CD14-positive monocyte (primary cell): ENCODE data around the gene TUT7. TPM values are rescaled to one million over a fixed set of nuclear protein-coding genes. Genes with fewer than 3 reads are reported as not detected.

Experiments used
- DNase-seq, 3 donors: peaks; one replicate each; pipeline ENCODE4 v3.0.0-alpha.2; 2011 to 2022
- H2AFZ ChIP-seq: 2 replicates; pipeline ENCODE4 v1.6.0; 2012; ENCODE audit warnings: mild to moderate bottlenecking, low read depth, low read length, inconsistent platforms; ENCODE audit not compliant: insufficient read depth, poor library complexity, severe bottlenecking
- H3K27ac ChIP-seq, 2 donors: 1 replicate in 1 of 2; 2 replicates in 1 of 2; pipeline ENCODE4 v1.5.1; 2012 to 2013; ENCODE audit warnings: low read length in 2 of 2, control low read depth in 1 of 2, inconsistent platforms in 1 of 2, low read depth in 1 of 2, mild to moderate bottlenecking in 1 of 2
- H3K27me3 ChIP-seq, 2 donors: one replicate each; pipeline versions ENCODE4 v1.6.0 to v1.6.1; 2011 to 2013; ENCODE audit warnings: low read length in 2 of 2; ENCODE audit not compliant: control insufficient read depth in 2 of 2, insufficient read depth in 2 of 2
- H3K36me3 ChIP-seq, 2 donors: replicated peaks in 1 of 2; 1 replicate in 1 of 2; 2 replicates in 1 of 2; pipeline versions ENCODE4 v1.5.1 to v1.6.1; 2012 to 2013; ENCODE audit warnings: low read length in 2 of 2, control low read depth in 1 of 2, inconsistent platforms in 1 of 2, mild to moderate bottlenecking in 1 of 2; ENCODE audit not compliant: insufficient read depth in 2 of 2, control insufficient read depth in 1 of 2
- H3K4me1 ChIP-seq, 2 donors: 1 replicate in 1 of 2; 2 replicates in 1 of 2; pipeline versions ENCODE4 v1.5.1 to v1.6.1; 2012 to 2013; ENCODE audit warnings: low read length in 2 of 2, control low read depth in 1 of 2, inconsistent platforms in 1 of 2, mild to moderate bottlenecking in 1 of 2, moderate library complexity in 1 of 2; ENCODE audit not compliant: insufficient read depth in 2 of 2, control insufficient read depth in 1 of 2
- H3K4me2 ChIP-seq: replicated peaks from 2 replicates; pipeline ENCODE3; 2012; ENCODE audit warnings: low read length, moderate library complexity, mild to moderate bottlenecking; ENCODE audit not compliant: poor library complexity, severe bottlenecking; ENCODE audit errors: extremely low read depth
- H3K4me3 ChIP-seq, 3 experiments: fragments of 200-600 bp in 1 of 3; sonication (generic) in 1 of 3; replicated peaks in 1 of 3; 1 replicate in 2 of 3; 2 replicates in 1 of 3; pipeline ENCODE4 v1.5.1; 2011 to 2013; ENCODE audit warnings: low read length in 3 of 3, mild to moderate bottlenecking in 3 of 3, control low read depth in 2 of 3, low read depth in 2 of 3, inconsistent platforms in 1 of 3, moderate library complexity in 1 of 3
- H3K79me2 ChIP-seq: 2 replicates; pipeline ENCODE4 v1.6.0; 2012; ENCODE audit warnings: mild to moderate bottlenecking, control low read depth, inconsistent platforms, low read length, moderate library complexity; ENCODE audit not compliant: insufficient read depth
- H3K9ac ChIP-seq: 2 replicates; pipeline ENCODE4 v1.6.0; 2017; ENCODE audit warnings: low read length, mild to moderate bottlenecking; ENCODE audit not compliant: insufficient read depth, poor library complexity, severe bottlenecking
- H3K9me3 ChIP-seq, 2 donors: replicated peaks in 1 of 2; 1 replicate in 1 of 2; 2 replicates in 1 of 2; pipeline versions ENCODE4 v1.5.1 to v1.6.1; 2012 to 2013; ENCODE audit warnings: low read length in 2 of 2, control low read depth in 1 of 2; ENCODE audit not compliant: control insufficient read depth in 1 of 2, insufficient read depth in 1 of 2
- H4K20me1 ChIP-seq: 2 replicates; pipeline ENCODE4 v1.6.0; 2012; ENCODE audit warnings: mild to moderate bottlenecking, low read length, control low read depth, moderate library complexity; ENCODE audit not compliant: insufficient read depth
- H3K27ac Mint-ChIP-seq, 7 donors: one replicate each; pipeline ENCODE4 v1.8.0; 2020; ENCODE audit warnings: mild to moderate bottlenecking in 7 of 7, mixed read lengths in 7 of 7, moderate library complexity in 6 of 7, inconsistent platforms in 2 of 7
- H3K27me3 Mint-ChIP-seq, 3 donors: one replicate each; pipeline ENCODE4 v1.8.0; 2021 to 2022; ENCODE audit warnings: low read depth in 3 of 3, mild to moderate bottlenecking in 3 of 3, mixed read lengths in 3 of 3, moderate library complexity in 3 of 3, inconsistent platforms in 1 of 3
- H3K36me3 Mint-ChIP-seq, 2 donors: one replicate each; pipeline ENCODE4 v1.8.0; 2020; ENCODE audit warnings: mixed read lengths in 2 of 2, inconsistent platforms in 1 of 2, mild to moderate bottlenecking in 1 of 2
- H3K4me1 Mint-ChIP-seq: one replicate; pipeline ENCODE4 v1.8.0; 2020; ENCODE audit warnings: mild to moderate bottlenecking, mixed read lengths
- H3K4me3 Mint-ChIP-seq, 2 donors: one replicate each; pipeline ENCODE4 v1.8.0; 2020; ENCODE audit warnings: mild to moderate bottlenecking in 2 of 2, mixed read lengths in 2 of 2, moderate library complexity in 1 of 2
- H3K9me3 Mint-ChIP-seq, 7 donors: one replicate each; pipeline ENCODE4 v1.8.0; 2020 to 2022; ENCODE audit warnings: mixed read lengths in 7 of 7, mild to moderate bottlenecking in 6 of 7, moderate library complexity in 6 of 7, inconsistent platforms in 2 of 7
- CTCF ChIP-seq: fragments of 200-600 bp; IDR thresholded peaks from one replicate; pipeline ENCODE4 v1.8.0; 2022; ENCODE audit warnings: antibody characterized with exemption, mild to moderate bottlenecking
- WGBS: methylation state at CpG from one replicate; pipeline ENCODE4 v1.1.5; 2013; ENCODE audit warnings: missing lambda C conversion rate; ENCODE audit not compliant: insufficient coverage; 5-methylcytosine and 5-hydroxymethylcytosine counted together
- intact Hi-C, 2 donors: fragments of 100-400 bp; cut with micrococcal nuclease; formaldehyde crosslinking; loops; one replicate each; pipeline versions ENCODE4 v1.15.0 to v1.15.1; 2023
- polyA plus RNA-seq, 3 donors: library from polyadenylated mRNA; depleted of rRNA in 1 of 3; unstranded in 2 of 3; stranded (reverse) in 1 of 3; fragments of 300-500 nt in 2 of 3; fragments of >200 nt in 1 of 3; fragmentation: Illumina TruSeq in 2 of 3; gene quantifications; 1 replicate in 2 of 3; 2 replicates in 1 of 3; pipeline ENCODE4 v1.2.3, GENCODE V29; 2012 to 2021

Gene TUT7
- polyA plus RNA-seq, 3 donors = 14.2 to 51.6 (median 27.9) TPM

- H3K9ac ChIP-seq = no peak overlapping the region
- H3K27ac ChIP-seq = no peak overlapping the region
- no peaks in the 10 kb centered on the region for H3K27me3 ChIP-seq
- no peak overlapping the region for H3K4me2 ChIP-seq
- DNase-seq = no peak
- no peak for TF ChIP-seq CTCF
- WGBS = 38% methylated on average over 3 of the region's 3 CpGs
- no peaks in the 10 kb centered on the region for H3K9me3 Mint-ChIP-seq
- H3K4me1 ChIP-seq = peaks cover 12 to 16% of the 10 kb centered on the region in 2 donors
- no peak overlapping the region for H2AFZ ChIP-seq
- H3K27ac Mint-ChIP-seq = peak overlapping the region in 4 of 7 donors; percentile 53 to 87 (median 68)
- H3K9me3 ChIP-seq = no peaks in the 10 kb centered on the region
- peaks cover 35 to 50% of the 10 kb centered on the region in 2 donors for H3K36me3 ChIP-seq
- H3K36me3 Mint-ChIP-seq = peaks cover 36 to 42% of the 10 kb centered on the region in 2 donors
- intact Hi-C loops = loop anchor here in 1 of 2 donors (10.0 kb wide), 1 partner anchor 49 kb away; no protein-coding TSS in a partner anchor
- peaks cover 7% of the 10 kb centered on the region for H3K79me2 ChIP-seq
- H3K4me1 Mint-ChIP-seq = peaks cover 28% of the 10 kb centered on the region
- H3K27me3 Mint-ChIP-seq = peaks cover 3 to 5% (median 3%) of the 10 kb centered on the region in 3 donors
- H4K20me1 ChIP-seq = peaks cover 44% of the 10 kb centered on the region
- no peak overlapping the region for H3K4me3 ChIP-seq
- H3K4me3 Mint-ChIP-seq = no peak overlapping the region
These were observed 67.9 kb downstream of the TUT7 start for GRCh38 chr9:86286278-86286677.

- H3K4me2 ChIP-seq = no peak overlapping the region
- H3K4me3 Mint-ChIP-seq = no peak overlapping the region
- peak overlapping the region in 1 of 2 donors; percentile 36 for H3K27ac ChIP-seq
- H3K36me3 ChIP-seq = peaks cover 28 to 39% of the 10 kb centered on the region in 2 donors
- no peak overlapping the region for H3K4me3 ChIP-seq
- H3K79me2 ChIP-seq = peaks cover 17% of the 10 kb centered on the region
- H2AFZ ChIP-seq = no peak overlapping the region
- H3K9me3 Mint-ChIP-seq = no peaks in the 10 kb centered on the region
- H3K4me1 ChIP-seq = peaks cover 14 to 21% of the 10 kb centered on the region in 2 donors
- H3K27me3 Mint-ChIP-seq = peaks cover 3 to 5% (median 3%) of the 10 kb centered on the region in 3 donors
- peak overlapping the region in 1 of 7 donors; percentile 46 for H3K27ac Mint-ChIP-seq
- H3K4me1 Mint-ChIP-seq = peaks cover 32% of the 10 kb centered on the region
- intact Hi-C loops = loop anchor here in 1 of 2 donors (10.0 kb wide), 1 partner anchor 50 kb away; no protein-coding TSS in a partner anchor
- H3K9ac ChIP-seq = no peak overlapping the region
- no peaks in the 10 kb centered on the region for H3K9me3 ChIP-seq
- DNase-seq = no peak
- peaks cover 29 to 33% of the 10 kb centered on the region in 2 donors for H3K36me3 Mint-ChIP-seq
- H4K20me1 ChIP-seq = peaks cover 41% of the 10 kb centered on the region
- WGBS = no CpG with 5 or more reads among the region's 2 CpGs
- H3K27me3 ChIP-seq = no peaks in the 10 kb centered on the region
- TF ChIP-seq CTCF = no peak
These were observed 68.9 kb downstream of the TUT7 start for GRCh38 chr9:86285261-86285660.
